ENCODE results near the gene CDC42SE1.

CDC42SE1 gene

DNA sequence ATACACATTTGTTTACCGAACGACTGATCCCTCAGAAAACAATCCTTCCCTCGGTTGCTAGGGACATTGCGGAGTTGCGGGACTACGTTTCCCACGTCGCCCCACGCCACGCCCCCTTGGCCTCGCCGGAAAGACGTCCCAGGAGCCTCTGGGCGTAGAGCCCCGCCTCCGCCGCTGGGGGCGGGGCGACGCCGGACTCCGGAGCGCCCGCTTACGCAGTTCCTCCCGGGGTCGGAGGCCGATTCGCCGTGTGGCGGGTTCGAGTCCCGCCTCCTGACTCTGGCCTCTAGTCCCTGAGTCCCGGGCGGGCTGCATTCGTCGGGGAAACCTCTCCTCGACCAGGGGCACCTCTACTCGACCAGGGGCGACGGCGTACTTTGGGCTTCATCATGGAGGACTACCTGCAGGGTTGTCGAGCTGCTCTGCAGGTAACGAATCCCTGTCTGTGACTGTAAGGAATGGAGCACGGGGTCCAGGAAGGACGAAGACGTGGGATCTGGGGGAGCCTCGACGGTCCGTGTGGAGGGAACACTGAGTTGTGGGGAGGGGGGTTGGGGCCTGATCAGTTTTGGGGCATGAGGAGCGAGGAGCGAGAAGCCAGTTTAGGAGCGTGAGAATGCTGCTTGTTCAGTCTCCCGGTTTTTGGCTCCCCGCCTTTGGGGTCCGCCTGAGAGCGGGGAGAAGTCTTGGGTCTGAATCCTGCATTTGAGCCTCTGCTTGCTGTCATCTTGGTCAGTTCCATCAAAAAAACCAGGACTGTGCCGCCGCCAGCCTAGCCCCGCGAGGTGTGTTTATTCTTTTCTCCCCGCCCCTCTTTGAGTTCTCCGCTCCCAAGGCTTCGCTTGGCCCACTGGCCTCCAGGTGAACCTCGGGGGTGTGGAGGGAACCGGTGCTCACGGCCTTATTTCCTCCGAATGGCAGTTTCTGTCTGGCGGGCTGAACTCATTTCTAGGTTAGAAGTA lies 50.9 kb downstream of the CDC42SE1 start, which contains the start of gene PRUNE1:
TSS of gene PRUNE1 (plus strand) at position 206 of the 962 bp plus-strand sequence. CDS start at position 390, 184 bp downstream.
- peak; percentile 94 for DNase-seq

DNA sequence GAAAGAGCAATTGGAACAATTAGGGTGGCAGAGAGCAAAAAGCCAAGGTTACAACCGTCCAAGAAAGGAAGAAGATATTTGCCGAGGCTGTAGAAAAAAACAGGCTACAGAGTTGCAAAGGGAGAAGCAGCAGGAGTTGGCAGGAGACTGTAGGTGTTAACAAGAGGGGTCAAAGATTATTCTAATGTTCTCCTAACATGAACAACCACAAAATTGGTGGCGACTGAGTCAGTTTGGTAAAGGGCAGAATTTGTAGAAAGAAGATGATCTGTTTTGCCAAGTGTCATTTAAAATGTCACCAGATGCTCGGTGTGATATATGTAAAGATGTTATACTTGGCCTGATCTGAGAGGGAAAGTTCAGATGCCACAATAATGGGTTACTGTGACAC lies 51.6 kb downstream of the CDC42SE1 start:
- no peak for DNase-seq

DNA sequence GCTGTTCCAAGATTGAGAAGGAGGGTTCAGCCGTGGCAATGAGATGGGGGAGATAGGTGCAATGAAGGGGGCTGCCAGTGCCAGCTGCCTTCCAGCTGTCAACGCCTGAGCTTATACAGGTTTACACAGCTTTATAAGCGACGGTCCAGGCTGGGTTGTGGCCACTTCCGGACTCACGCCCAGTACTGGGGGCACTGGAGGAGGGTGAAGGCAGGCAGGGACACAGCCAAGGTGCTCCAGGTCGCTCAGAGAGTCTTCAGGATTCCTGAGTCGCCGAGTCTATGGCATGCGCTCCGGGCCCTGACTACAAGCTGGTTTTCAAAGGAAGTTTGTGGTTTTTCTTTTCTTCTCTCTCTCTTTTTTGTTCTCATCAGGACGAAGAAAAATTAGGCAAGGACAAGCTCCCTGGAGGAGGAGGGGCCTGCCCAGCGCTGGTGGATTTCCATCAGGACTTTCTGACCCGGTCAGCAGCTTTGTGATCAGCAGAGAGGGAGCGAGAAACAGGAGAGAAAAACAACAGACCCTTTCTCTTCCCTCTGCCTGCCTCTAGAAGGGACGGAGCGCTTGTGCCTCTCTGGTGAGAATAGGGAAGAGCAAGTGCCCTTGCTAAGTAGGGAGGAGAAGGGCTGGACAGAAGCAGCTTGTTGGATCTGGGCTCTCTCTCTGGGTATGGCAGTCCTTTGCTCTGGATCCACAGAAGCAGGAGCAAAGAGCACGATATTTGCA lies 52.9 kb downstream of the CDC42SE1 start, which contains the start of gene MINDY1:
TSS of gene MINDY1 (minus strand) at position 576 of the 726 bp plus-strand sequence. CDS start 4,285 bp downstream, outside the sequence.
- DNase-seq, result peak; percentile 54

DNA sequence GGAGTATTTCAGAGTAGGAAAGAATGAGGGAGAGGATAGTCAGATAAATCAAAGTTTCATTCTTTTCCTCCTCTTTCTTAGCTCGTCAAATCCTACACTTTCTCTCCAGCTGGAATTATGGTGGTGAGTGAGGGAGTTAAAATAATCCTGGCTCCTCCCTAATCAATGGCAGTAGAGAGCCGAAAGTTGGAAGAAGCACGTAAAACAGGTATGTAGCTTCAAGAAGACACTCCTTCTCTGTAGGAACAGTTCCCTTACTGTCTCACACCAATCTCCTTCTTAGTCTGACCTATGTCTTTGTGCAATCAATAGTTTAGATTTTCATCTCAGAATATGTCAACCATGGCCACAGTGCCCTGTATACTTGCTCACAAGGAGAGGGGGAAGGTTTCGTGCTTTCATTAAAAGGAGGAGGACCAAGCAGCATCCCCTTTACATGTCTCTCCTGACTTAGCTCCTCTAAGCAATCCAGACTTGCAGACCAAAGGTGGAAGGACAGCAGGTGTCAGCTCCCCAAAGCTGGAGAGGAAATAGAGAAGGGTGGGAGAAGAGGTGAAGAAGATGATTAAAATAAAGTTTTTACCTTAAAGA lies 53.6 kb downstream of the CDC42SE1 start:
- no peak for DNase-seq

DNA sequence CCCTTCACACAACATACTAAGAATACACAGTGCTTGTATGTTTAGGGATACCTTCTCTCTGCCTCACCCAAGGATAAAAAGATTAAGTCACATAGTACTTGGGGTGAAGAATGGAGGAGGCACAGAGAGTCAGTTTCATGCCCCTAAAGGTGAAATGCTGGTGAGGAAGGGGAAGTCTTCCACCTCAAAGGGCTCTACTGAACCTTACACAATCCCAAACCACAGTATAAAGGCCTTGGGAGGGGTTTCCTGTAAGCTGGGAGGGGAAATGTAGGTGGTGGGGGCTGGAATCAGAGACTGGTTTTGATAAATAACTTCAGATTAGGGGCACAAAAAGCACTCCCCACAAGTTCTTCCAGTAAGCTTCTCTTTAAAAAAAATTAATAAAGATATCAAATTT lies 56.2 kb downstream of the CDC42SE1 start:
- DNase-seq, result no peak

DNA sequence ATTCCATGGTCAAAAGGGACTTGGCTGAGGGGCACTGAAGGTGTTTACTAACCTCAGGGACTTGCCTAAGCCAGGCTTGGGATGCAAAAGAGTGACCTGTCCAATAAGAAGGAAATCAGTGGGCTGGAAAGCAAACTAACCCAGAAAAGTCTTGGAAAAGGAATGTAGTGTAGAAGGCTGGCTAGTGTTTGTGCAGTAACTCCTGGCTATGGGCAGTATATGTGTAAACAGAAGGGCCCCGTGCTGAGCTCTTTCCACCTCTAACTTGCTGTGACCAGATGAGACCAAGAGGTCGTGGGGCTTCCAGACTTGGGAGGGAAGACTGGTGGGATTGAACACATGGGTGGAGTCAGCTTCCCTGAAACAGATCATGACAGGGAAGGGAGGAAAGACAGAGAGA lies 56.8 kb downstream of the CDC42SE1 start:
- DNase-seq, result no peak

DNA sequence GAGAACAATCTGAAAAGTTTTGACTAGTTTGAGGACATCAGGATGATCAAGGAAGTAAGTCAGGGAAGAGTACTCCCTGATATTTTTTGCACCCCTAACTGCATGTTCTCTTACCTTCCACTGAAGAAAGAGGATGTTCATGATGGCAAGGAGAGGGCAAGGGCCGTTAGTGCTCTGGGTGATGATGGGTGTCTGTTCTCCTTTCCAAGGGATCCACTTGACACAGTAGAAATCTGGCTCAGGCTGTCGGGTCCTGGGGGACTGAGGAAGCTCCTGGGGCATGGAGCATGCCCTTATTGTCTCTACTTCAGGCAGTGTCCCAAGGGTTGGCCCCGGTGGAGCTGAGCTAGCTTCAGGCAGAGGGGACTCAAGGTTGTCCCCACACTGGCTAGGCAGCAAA lies 57.4 kb downstream of the CDC42SE1 start:
- no peak for DNase-seq

DNA sequence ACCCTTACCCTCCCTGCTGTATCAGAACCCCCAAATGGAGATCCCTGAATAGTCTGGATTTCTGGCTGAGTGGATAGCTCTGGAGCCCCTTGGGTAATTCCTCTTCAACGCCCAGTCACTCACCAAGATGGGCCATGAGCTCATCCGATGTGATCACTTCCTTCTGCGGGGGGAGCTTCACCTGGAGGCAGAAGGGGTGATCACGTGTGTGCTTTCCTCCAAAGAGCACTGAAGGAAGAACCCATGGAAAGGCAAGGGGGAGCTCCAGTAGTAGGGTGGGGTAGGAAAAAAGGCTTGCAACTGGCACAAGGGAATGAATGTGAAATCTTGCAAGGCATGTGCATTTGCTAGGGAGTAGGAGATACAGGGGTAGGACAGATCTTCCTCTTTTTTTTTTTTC lies 57.8 kb downstream of the CDC42SE1 start:
- DNase-seq, result no peak

Measured in COR-L47 (cell line).